ENCODE measurements around the gene SPRED3. TPM values are rescaled to one million over a fixed set of nuclear protein-coding genes. Genes with fewer than 3 reads are reported as not detected.
"Not testable (repeated sequence)": the region's sequence is repeated elsewhere in the genome, so short reads cannot be mapped to it uniquely, and the experiment has no call there.

SPRED3 gene
- under 1 TPM; 0.05 to 0.81 (median 0.33) TPM for total RNA-seq

DNA sequence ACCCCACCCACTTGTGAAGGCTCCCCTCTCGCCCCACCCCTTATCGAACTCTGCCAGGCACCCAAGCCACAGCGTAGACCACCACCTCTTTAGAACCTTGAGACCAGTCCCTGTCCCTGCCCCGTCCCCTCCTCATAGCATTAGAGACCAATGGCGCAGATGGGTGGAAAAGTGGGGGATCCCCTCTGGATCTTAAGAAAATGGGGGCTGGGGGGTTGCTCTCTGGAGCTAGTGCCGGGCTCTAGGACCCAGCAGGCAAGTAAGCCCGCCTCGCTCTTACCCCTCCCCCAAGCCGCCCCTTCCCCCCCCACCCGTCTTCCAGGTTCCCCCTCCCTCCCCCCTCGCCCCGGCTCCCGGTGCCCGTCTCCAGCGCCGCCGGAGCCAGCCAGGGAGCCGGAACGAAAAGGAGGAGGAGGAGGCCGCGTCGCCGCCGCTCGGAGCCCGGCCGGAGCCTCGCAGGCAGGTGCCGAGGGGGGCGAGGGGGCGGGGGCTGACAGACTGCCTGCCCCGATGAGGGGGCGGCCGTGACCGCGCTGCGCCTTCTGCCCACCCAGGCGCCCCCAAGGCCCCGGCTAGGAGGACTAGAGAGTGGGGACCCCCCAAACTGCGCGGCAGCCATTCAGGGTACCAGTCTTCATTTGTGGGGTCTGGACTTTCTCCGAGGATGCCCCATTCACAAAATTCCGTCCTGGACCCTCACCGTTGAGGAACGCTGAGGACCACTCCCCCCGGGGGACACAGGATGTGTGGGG is at the start of gene SPRED3:
Gene SPRED3 (plus strand): TSS at position 349 of the 752 bp plus-strand sequence. CDS start 1,606 bp downstream, outside the sequence.
- Histone ChIP-seq H3K27me3 (peaks cover 51% of the 10 kb centered on the region), H3K27ac (peak within 1 kb of the TSS in 3 of 4 donors; percentile 72 to 83 (median 77)), H3K36me3 (peaks cover 0 to 32% of the 10 kb centered on the region in 2 donors), H3K4me1 (peaks cover 0 to 39% (median 29%) of the 10 kb centered on the region in 3 donors), H3K9me3 (no peaks in the 10 kb centered on the region), H3K4me3 (peak within 1 kb of the TSS; percentile 37 to 59)
- TF ChIP-seq POLR2AphosphoS5 (IDR thresholded peaks at IDR 0.05) = no peak
- TF ChIP-seq EP300 (IDR thresholded peaks at IDR 0.05) = no peak
- 0% methylated on average over 3 of the region's 46 CpGs; no CpG with 5 or more reads in 1 of the 2 donors for WGBS, 2 donors (ENCODE audit: low coverage in 1 of 2)
- ATAC-seq = peak; percentile 32

DNA sequence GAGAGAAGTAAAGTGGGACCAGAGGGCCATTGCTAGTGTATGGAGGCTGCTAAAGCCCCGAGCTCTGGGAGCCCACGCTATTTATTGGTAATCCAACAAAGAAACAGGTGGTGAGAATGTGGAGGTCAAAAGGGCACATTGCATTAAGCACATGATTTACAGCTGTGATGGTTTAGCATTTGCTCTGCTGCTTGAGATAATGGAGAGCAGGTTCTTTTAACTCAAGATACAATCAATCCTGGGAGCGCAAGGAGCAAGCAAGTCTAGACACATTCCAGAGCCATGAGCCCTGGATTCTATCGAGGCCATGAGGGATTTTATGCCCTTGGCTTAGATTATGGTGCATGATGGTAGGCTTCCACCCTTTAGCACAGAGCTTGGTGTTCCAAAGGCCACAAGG is 49.5 kb upstream of the SPRED3 start:
- not testable (repeated sequence) for ATAC-seq
- WGBS, 2 donors (ENCODE audit: low coverage in 1 of 2) = 70 to 75% methylated on average over 4 of the region's 4 CpGs

DNA sequence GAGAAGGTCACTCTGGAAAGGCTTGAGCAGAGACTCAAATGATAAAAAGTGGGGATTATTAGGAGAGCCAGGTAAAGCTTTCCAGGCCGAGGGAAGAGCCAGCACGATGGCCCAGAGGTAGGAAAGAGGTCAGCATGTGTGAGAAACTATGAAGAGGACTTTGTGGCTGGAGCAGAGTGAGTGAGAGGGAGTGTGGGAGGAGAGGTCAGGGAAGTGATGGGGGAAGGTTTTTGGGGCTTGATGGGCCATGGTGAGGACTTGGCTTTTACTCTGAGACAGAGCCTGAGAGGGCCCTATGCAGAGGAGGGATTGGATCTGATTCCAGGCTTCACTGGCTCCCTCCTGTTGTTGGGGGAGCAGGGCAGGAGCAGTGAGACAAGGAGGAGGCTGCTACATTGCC is 47.6 kb upstream of the SPRED3 start:
- Histone ChIP-seq H3K9me3 (no peaks in the 10 kb centered on the region), H3K27ac (no peak overlapping the region), H3K36me3 (peaks cover 0 to 66% of the 10 kb centered on the region in 2 donors), H3K4me1 (peaks cover 0 to 22% (median 7%) of the 10 kb centered on the region in 3 donors), H3K27me3 (no peaks in the 10 kb centered on the region), H3K4me3 (no peak overlapping the region)
- TF ChIP-seq POLR2A (IDR thresholded peaks at IDR 0.05) = no peak
- TF ChIP-seq EP300 (IDR thresholded peaks at IDR 0.05) = no peak
- TF ChIP-seq, protein P1, sequence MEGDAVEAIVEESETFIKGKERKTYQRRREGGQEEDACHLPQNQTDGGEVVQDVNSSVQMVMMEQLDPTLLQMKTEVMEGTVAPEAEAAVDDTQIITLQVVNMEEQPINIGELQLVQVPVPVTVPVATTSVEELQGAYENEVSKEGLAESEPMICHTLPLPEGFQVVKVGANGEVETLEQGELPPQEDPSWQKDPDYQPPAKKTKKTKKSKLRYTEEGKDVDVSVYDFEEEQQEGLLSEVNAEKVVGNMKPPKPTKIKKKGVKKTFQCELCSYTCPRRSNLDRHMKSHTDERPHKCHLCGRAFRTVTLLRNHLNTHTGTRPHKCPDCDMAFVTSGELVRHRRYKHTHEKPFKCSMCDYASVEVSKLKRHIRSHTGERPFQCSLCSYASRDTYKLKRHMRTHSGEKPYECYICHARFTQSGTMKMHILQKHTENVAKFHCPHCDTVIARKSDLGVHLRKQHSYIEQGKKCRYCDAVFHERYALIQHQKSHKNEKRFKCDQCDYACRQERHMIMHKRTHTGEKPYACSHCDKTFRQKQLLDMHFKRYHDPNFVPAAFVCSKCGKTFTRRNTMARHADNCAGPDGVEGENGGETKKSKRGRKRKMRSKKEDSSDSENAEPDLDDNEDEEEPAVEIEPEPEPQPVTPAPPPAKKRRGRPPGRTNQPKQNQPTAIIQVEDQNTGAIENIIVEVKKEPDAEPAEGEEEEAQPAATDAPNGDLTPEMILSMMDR (IDR thresholded peaks at IDR 0.05) = no peak
- no peak for TF ChIP-seq POLR2AphosphoS5 (IDR thresholded peaks at IDR 0.05)
- 77 to 100% methylated on average over 2 of the region's 2 CpGs for WGBS, 2 donors (ENCODE audit: low coverage in 1 of 2)
- ATAC-seq = no peak

More for the DNA sequence above, 49.5 kb upstream of the SPRED3 start:
- not testable (repeated sequence) for H3K27me3 ChIP-seq, H3K4me3 ChIP-seq, H3K27ac ChIP-seq, H3K9me3 ChIP-seq
- Histone ChIP-seq H3K36me3 (peaks cover 0 to 54% of the 10 kb centered on the region in 2 donors), H3K4me1 (peaks cover 0 to 27% (median 7%) of the 10 kb centered on the region in 3 donors)

GRCh38 chr19:38346837-38347236 is 41.7 kb upstream of the SPRED3 start:
- 40 to 83% methylated on average over 1 to 3 of the region's 4 CpGs for WGBS, 2 donors (ENCODE audit: low coverage in 1 of 2)
- no peak overlapping the region for H3K27ac ChIP-seq
- H3K27me3 ChIP-seq = no peaks in the 10 kb centered on the region
- H3K4me1 ChIP-seq = no peaks in the 10 kb centered on the region
- no peak for ATAC-seq
- H3K4me3 ChIP-seq = no peak overlapping the region
- TF ChIP-seq POLR2AphosphoS5 (IDR thresholded peaks at IDR 0.05) (no peak), POLR2A (IDR thresholded peaks at IDR 0.05) (no peak), EP300 (IDR thresholded peaks at IDR 0.05) (no peak)
- TF ChIP-seq, protein P1 (IDR thresholded peaks at IDR 0.05) = no peak
- H3K36me3 ChIP-seq = peaks cover 0 to 34% of the 10 kb centered on the region in 2 donors
- no peaks in the 10 kb centered on the region for H3K9me3 ChIP-seq

DNA sequence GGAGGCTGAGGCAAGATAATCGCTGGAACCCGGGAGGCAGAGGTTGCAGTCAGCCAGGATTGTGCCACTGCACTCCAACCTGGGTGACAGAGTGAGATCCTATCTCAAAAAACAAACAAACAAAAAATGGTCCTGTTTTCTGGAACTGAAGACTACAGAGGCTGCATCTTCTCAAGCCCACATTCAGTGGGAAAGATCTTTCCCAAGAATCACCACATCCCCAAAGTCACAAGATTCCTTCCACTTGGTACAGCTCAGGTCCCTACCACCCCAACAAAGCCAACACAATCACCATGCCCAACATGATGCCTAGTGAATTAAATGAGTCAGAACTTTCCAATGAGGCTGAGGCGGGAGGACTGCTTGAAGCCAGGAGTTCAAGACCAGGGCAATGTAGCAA is 37.6 kb upstream of the SPRED3 start:
- no peaks in the 10 kb centered on the region for H3K4me1 ChIP-seq
- ATAC-seq = no peak
- no peak overlapping the region for H3K27ac ChIP-seq
- H3K9me3 ChIP-seq = no peaks in the 10 kb centered on the region
- 75% methylated on average over 2 of the region's 3 CpGs; no CpG with 5 or more reads in 1 of the 2 donors for WGBS, 2 donors (ENCODE audit: low coverage in 1 of 2)
- TF ChIP-seq POLR2AphosphoS5 (IDR thresholded peaks at IDR 0.05) (no peak), EP300 (IDR thresholded peaks at IDR 0.05) (no peak), POLR2A (IDR thresholded peaks at IDR 0.05) (no peak)
- TF ChIP-seq, protein P1 (IDR thresholded peaks at IDR 0.05) = no peak
- no peak overlapping the region for H3K4me3 ChIP-seq
- H3K36me3 ChIP-seq = peaks cover 0 to 6% of the 10 kb centered on the region in 2 donors
- peaks cover 20% of the 10 kb centered on the region for H3K27me3 ChIP-seq

Data from gastroesophageal sphincter (tissue), 4 donors.